Renal cortical epithelial cell (primary cell): ENCODE results near the gene IGF2BP3. TPM values are rescaled to one million over a fixed set of nuclear protein-coding genes. Genes with fewer than 3 reads are reported as not detected.

ENCODE experiments used
- DNase-seq: peaks from one replicate; pipeline ENCODE4 v3.0.0-alpha.2; 2011; ENCODE audit warnings: low read depth
- total RNA-seq: library from RNA; depleted of rRNA; stranded (reverse); fragments of >200 nt; gene quantifications from 2 replicates; pipeline ENCODE4 v1.2.3, GENCODE V29; 2014

Gene IGF2BP3
- total RNA-seq, 1 donor from 2014 or later: 50.8 TPM

DNA sequence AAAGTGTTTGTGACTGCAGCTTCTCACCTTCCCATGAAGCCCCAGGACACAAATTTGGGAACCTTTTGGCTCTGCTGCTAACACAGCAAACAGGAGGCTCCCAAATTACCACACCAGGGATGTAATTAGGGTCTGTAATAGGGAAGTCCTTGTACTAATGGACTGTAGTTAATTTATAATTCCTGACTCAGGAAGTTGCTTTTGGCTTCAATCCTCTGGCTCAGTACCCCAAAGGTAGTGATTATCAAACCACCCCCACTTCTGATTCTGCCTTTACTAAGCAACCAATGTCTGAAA, 174.9 kb downstream of the IGF2BP3 start:
- peak; percentile 41 for DNase-seq

DNA sequence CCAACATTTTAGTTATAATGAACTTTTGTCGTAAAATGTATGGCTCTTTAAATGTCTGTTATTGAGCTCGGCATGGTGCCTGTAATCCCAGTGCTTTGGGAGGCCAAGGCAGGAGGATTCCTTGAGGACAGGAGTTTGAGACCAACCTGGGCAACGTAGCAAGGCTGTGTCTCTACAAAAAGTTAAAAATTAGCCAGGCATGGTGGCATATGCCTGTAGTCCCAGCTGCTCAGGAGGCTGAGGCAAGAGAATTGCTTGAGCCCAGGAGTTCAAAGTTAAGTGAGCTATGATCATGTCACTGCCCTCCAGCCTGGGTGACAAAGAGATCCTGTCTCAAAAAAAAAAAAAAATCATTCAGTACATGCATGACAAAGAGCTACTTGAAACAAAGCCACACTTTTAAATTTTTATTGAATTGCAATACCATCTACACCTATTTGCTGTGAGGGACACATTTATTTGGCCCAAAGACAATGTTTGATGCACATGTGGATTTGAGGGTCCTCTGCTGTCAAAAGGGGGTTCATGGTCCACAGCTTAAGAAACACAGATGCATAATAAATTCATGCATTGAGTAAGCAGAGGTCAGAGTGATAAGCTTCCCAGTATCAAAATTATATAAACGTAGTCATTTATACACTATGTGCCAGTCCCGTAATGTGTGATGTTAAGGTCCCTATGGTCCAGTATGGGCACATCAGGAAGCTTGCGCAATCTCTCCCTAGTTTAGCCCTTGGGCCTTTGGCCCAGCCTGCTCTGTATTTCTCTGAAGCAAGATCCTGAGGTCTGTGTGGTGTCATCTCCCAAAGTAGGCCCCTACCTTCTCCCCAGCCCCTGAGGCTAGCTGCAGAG, 175.5 kb downstream of the IGF2BP3 start:
- no peak for DNase-seq

GRCh38 chr7:23293500-23294073, 176.7 kb downstream of the IGF2BP3 start:
- DNase-seq: no peak

DNA sequence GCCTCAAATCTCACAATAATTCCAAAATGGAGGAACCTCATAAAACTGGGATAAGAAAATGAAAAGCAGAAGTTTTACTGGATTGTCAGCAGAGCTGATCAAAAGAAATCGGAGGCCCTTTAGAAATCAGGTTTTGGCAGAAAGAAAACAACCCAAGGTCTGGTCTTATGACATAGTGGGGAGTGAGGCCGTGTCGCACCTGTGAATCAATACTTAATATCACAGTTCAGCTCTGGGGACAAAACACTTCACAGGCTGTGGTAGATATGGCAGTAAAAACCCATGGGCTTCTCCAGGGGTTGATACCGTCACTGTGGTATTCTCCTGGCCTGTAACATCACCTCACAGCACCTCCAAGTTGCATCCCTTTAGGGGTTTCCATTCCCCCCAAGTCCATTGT, 177.7 kb downstream of the IGF2BP3 start:
- DNase-seq: no peak

- DNase-seq: no peak
Measured at GRCh38 chr7:23291957-23292560, 178.2 kb downstream of the IGF2BP3 start.

DNA sequence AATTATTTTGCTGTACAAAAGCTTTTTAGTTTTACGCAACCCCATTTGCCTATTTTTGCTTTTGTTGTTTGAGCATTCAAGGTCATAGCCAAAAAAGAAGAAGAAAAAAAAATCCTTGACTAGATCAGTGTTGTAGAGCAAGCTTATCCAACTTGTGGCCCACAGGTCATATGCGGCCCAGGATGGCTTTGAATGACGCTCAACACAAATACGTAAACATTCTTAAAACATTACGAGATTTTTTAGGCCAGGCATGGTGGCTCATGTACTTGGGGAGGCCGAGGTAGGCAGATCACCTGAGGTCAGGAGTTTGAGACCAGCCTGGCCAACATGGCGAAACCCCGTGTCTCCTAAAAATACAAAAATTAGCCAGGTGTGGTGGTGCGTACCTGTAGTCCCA, 179.3 kb downstream of the IGF2BP3 start:
- DNase-seq: no peak

GRCh38 chr7:23287612-23288011, 182.7 kb downstream of the IGF2BP3 start:
- DNase-seq: no peak

DNA sequence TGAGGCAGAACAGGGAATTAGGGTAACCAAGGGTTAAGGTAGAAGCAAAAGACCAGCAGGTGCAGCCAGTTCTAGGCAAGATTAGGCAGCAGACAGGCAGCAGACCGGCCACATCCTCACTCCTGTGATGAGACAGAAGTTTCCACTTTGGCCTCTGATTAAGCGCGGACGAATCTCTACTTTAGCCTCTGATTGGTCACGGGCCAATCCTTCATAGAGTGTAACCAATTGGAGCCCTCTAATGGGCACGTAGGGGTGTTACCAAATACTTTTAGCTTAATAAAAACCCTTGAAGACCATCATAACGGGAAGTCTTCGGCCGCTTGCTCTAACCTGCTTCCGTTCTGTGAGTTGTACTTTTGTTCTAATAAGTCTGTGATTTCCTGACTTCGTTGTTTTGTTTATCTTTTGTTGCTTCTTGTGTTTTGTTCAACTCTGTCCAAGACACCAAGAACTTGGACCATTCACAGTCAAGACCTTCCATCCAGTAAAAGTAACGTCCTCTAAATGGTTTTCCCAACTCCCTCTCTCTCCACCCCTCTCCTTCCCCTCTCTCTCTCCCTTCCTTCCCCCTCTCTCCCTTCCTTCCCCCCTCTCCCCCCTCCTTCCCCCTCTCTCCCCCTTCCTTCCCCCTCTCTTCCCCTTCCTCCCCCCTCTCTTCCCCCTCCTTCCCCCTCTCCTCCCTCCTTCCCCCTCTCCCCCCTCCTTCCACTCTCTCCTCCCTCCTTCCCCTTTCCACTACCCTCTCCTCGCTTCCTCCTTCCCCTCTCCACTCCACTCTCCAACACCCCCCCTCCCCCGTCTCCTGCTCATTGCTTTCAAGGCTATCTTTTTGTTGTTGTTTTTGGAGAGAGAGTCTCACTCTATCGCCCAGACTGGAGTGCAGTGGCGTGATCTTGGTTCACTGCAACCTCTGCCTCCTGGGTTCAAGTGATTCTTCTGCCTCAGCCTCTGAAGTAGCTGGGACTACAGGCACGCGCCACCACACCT, 184.3 kb downstream of the IGF2BP3 start:
- no peak for DNase-seq

DNA sequence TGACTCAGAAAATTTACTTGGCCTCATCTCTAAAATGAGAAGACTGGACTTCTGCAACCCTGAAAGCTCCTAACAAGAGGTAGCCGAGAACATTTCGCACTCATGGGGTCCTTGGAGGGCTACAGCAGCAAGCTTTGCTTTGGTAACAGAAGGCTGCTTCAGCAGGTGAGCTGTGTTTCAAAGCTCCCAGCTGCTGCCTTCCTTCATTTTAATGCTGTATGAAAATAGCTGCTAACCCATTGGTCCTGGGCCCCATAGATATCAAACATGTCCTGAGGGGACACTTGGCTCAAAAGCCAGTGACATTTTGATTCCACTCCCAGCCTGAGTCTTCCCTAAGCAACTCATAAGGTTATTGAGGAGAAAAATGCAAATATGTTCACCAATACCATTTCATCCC, 185.4 kb downstream of the IGF2BP3 start:
- no peak for DNase-seq

DNA sequence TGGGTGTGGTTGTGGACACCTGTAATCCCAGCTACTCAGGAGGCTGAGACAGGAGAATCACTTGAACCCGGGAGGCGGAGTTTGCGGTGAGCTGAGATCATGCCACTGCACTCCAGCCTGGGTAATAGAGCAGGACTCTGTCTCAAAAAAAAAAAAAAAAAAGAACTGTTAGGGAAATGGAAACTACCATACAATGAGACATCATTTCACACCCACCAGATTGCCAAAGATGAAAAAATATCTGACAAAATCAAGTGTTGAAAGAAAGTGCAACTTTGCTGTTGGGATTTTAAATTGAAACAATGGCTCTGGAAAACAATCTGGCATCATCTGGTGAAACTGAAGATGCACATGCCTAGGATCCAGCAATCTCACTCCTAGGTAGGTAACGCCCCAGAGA, 187.2 kb downstream of the IGF2BP3 start:
- DNase-seq: no peak

- no peak for DNase-seq
Measured at GRCh38 chr7:23279819-23280525, 190.3 kb downstream of the IGF2BP3 start.

DNA sequence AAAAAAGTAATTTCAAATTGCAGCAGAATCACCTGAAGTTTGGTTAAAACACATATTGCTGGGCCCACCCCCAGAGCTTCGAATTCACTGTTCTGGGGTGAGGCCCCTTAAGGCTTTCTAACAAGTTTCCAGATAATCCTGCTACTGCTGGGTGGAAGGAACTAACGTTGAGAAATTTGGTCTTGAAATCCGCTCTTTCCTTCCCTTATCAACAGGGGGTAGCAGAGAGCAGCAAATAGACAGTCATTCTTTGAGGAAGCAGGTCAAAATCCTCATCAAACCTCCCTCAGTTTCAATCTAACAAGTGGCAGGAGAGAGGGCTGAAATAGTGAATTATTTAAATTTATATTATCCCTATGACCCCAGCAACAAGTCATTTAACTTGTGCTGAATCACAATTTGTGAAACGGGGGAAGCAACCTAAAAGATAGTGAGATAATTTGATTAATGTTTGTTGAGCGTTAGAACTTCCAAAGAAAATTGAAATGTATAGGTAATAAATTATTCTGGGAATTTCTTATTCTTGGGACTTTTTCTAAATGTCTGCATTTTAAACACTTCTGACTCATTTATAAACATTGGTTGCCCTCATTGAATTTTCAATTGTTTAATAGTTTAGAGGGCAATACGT, 192.8 kb downstream of the IGF2BP3 start:
- peak; percentile 70 for DNase-seq

DNA sequence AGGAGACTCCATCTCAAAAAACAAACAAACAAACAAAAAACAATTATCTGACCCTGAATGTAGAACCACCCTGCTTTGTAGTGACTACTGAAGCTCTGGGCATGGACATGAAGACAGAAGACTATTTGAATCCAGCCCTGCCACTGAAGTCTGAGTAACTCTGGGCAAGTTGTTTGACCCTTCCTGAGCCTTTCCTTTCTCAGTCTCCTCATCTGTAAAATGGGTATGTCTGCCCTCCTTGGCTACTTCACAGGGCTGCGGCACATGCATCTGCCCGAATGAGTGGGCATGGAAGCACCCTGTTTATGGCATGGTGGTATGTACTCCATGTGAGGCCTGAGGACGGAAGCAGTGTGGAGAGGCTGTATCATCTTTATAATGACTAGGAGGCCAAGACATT, 193.3 kb downstream of the IGF2BP3 start:
- DNase-seq: no peak

GRCh38 chr7:23276376-23276775, 193.9 kb downstream of the IGF2BP3 start:
- DNase-seq: no peak

DNA sequence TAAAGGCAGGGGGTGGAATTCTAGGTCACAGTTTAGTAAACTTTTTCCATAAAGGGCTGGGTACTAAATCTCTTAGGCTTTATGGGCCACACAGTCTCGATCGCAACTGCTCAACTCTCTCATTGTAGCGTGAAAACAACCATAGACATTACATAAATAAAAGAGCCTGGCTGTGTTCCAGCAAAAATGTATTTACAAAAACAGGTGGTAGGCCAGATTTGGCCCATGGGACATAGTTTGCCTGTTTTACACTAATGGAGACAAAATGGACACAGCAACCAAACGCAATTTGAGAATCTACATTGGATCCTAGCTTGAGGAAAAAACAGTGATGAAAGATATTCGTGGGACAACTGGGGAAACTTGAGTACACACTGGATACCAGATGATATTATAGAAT, 194.4 kb downstream of the IGF2BP3 start:
- no peak for DNase-seq

GRCh38 chr7:23273141-23273599, 197.1 kb downstream of the IGF2BP3 start:
- DNase-seq: peak; percentile 85

GRCh38 chr7:23272275-23272674, 198.0 kb downstream of the IGF2BP3 start:
- DNase-seq: no peak

DNA sequence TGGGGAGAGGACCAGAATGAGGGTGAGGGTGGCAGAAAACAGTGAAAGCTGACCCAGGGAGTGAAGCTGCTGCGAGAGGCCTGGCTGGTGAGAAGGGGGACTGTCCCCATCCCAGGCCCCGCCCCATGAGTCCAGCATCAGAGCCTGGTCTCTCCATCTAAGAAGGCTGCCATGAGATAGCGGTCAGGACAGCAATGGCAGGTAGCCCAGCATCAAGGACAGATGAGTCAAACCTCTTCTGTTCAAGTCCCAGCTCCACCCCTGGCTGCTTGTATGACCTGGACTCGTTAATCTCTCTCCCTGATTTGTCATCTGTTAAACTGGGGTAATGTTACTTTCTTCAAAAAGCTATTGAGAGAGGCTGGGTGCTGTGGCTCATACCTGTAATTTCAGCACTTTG, 201.5 kb downstream of the IGF2BP3 start:
- DNase-seq: no peak

DNA sequence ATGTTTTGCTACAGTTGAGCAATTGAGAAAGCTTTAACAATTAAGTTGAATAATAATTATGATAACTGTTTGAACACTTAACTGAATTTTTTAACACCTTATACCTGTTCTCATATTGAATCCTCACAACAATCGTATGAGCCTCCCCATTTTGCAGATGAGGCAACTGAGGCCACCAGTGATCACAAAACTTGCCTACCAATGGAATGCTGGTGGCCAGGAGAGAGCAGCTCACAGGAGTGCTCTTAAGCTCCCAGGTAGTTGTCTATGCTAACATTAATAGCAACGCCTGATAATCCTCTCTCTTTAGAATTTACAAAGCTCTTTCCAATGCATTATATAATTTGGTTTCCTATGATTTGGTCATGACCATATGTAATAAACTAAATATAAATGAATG, 202.1 kb downstream of the IGF2BP3 start:
- DNase-seq: no peak

DNA sequence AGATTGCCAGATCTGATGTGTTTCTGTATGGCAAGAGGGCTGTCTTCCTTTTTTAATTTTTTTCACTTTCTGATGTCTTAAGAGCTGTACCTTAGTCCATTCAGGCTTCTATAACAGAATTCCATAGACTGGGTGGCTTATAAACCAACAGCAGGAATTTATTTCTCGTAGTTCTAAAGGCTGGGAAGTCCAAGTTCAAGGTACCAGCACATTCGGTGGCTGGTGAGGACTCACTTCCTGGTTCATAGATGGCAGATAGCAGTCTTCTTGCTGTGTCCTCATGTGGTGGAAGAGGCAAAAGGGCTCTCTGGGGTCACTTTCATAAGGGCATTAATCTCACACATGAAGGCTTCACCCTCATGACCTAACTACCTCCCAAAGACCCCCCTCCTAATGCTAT, 202.9 kb downstream of the IGF2BP3 start:
- no peak for DNase-seq

DNA sequence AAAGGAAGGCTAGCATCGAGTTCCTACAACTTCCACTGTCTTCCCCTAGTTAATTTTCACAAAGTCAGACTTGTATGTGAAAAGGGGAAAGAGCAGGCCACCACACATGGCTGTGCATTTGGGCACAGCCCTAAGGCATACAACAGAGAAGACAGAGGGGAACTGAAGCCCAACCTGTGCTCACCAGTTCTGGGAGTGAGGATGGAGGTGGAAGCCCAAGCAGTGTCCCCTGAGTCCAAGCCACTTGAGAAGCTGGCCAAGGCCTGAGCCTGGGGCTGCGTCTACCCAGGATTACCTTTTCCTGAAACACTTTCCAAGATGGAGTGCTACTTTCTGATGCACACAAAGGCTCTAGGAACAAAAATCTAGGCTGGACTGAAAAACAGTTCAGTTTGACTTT, 203.4 kb downstream of the IGF2BP3 start:
- DNase-seq: no peak
